HG02884 (cell line): ENCODE data around the gene SARDH.
"Not testable (repeated sequence)": the region's sequence is repeated elsewhere in the genome, so short reads cannot be mapped to it uniquely, and the experiment has no call there.

ENCODE experiments used
- ATAC-seq: cut with Tn5 transposase; IDR thresholded peaks from one replicate; pipeline ENCODE4 v1.9.1; 2021; ENCODE audit warnings: mild to moderate bottlenecking, moderate library complexity; ENCODE audit not compliant: unreplicated experiment

The SARDH gene

DNA sequence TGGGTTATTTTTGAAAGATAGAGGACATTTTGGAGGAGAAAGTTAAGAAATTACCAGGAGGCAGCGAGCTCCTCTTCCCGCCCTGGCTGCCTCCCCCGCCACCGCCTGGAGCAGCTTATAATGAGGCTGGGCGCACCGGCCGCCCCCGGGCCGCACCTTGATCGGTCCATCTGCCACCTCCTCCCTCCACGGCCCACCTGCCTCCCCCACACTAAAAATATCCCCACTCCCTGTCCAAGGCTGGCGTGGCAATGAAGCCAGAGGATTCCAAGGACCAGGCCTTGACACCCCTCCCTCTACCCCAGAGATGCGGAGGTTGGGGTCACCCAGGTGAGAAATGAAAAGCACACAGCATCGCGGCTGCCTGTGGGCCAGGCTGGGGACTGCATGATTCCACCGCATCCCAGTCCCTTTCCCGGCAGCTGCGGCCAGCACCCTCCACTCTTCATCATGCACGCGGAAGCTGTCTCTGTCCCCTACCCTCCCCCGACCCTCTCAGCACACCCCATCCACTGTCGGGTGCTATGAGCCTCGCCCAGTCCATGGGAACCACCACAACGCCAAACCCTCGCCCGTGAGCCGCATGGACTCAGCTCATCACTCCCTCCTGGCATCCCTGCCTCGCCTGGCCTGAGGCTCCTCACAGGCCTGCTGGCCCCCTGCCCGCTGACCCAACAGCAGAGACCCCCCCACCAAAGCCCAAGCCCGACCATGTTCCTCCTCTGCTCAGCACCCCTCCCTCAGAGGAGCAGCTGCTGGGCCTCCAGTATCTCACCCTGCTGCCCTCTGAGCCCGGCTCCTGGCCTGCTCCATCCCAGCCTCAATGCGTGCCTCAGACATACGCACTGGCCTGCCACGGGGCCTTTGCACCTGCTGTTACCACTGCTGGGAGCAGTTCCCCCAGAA, 50.0 kb downstream of the SARDH start:
- no peak for ATAC-seq

DNA sequence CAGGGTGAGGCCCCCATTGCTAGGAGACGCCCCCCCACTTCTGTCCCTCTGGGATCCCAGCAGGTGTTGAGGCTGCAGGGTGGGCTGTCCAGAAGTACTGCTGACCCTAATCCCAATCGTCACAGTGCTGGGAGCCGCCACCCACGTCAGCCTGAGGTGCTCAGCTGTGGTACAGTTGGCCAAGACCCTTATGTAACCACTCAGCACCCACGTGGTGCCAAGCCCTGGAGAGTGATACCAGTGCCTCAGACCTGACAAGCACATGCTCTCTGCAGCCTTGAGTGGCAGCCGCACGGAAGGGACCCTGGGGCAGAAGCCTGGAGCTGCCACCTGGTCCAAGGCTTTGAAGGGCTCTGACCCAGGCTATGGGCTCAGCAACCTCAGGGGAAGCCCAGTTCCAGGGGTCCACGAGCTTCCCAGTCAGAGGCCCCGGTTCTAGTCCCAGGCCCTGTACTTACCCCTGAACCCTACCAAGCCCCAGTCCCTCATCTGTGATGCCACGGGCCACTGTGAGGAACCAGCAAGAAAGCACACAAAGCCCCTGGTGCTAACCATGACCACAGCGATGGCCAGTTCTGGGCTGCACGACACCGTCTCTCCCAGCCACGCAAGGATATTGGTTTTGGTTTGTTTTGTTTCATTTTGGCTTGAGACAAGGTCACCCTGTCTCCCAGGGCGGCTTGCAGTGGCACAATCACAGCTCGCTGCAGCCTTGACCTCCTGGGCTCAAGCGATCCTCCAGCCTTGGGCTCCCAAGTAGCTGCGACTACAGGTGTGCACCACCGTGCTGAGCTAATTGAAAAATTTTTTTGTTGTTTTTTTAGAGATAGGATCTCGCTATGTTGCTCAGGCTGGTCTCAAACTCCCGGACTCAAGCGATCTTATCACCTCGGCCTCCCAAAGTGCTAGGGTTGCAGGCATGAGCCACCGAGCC, 51.2 kb downstream of the SARDH start:
- no peak for ATAC-seq

DNA sequence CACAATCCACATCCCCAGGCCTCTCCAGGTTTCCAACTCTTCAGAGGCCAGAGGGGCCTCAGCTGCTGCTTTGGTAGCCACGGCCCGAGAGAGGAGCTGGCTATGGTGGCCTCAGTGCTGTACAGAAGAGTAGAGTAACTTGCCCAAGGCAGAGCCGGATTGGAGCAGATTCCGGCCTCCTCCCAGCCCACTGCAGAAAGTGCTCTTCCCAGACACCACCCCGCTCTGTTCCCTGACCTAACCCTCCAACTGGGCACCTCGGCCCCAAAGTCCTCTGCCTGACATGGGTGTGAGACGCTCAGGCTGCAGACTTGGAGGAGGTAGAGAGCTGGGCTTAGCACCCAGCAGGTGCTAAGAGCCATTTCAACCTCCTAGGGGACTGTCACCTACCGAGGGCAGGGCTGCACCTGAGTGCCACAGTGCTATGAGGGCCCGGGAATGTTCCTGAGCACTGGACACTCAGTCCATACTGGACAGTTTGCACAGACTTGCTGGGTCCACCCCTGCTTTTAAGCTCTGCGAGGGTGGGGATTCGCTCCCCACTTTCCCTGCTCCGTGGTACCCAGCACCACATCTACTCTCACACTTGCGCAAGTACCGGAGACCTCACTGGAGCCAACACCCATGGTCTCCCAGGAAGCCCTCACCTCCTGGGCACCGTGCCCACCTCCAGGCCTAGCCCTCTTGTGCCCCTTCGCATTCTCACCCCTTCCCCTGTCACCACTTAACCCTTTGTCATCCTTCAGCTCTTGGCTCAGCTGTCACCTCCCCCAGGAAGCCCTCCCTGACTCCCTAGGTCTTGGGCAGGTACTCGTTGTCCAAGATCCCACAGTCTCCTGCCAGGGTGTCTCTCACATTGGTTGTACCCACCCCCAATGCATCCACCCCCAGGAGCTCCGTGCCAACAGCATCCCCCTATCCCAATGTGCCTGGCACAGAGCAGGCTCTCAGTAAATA, 52.2 kb downstream of the SARDH start:
- no peak for ATAC-seq

GRCh38 chr9:133684936-133685361, 53.2 kb downstream of the SARDH start:
- ATAC-seq, result no peak

DNA sequence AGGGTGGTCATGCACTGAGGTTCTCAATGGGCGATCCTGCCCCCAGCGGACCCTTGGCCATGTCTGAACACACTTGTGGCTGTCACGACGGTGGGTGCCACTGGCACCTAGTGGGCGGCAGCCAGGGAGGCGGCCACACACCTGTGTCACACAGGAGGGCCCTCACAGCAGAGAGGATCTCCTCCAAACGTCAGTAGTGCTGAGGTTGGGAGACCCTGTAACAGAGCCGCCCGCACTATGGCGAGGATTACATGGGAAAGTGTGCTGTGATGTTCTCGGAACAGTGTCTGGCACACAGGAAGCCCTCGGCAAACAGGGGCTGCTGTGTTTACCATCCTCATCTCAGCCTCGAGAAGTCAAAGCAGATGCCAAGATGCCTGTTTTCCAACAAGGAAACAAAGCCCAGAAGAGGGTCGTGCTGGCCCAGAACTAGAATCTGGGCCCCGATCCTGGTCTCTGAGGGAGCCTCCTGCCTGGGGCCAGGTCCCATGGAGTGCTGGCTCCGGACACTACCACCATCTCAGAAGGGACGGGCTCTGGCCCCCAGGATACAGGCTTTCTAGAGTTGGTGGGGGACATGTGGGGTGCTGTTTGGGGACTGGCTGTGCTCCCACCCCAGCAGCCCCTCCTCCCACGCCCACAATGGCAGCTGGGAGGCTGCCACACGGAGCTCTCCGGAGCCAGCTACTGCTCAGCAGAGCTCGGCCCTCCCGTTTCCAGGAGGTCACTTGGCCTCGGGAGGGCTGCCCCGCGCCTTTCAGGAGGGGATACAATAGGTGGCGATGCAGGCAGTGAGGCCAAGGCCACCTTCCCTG, 53.8 kb downstream of the SARDH start:
- no peak for ATAC-seq

GRCh38 chr9:133683586-133684120, 54.5 kb downstream of the SARDH start:
- no peak for ATAC-seq

- ATAC-seq, result no peak
Observed at GRCh38 chr9:133682818-133683585, 55.1 kb downstream of the SARDH start.

- ATAC-seq, result no peak
Observed at GRCh38 chr9:133681658-133682306, 56.4 kb downstream of the SARDH start.

DNA sequence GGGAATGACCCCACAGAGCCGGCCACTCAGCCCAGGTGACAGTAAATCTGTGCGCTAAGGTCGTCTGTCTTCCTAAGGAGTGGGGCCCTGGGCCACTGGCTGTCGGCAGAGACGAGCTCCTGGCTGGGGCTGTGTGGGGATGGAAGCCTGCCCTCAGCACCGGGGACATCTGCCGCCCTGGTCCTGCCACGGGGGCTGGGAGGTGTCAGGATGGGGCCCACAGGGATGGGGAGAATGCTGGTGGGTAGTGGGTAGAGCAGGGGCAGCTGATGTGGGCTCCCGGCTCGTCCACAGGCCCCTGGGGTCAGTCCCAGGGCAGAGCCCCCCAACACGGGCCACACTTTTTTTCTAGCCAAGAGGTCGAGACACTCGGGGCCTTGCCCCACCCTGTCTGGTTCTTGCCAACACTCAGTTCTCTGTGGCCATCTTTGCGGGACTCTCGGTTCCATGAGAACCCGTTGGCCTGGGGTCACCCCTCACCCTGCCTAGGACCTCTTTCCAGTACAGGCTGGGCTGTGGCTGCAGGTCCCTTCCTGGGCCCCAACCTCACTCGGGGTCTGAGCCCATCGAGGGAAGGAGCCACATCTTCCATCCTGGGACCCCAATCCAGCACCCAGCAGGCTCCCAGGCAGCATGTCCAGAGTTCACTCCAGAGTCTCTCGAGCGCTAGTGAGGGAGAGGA, 57.0 kb downstream of the SARDH start:
- ATAC-seq, result no peak

DNA sequence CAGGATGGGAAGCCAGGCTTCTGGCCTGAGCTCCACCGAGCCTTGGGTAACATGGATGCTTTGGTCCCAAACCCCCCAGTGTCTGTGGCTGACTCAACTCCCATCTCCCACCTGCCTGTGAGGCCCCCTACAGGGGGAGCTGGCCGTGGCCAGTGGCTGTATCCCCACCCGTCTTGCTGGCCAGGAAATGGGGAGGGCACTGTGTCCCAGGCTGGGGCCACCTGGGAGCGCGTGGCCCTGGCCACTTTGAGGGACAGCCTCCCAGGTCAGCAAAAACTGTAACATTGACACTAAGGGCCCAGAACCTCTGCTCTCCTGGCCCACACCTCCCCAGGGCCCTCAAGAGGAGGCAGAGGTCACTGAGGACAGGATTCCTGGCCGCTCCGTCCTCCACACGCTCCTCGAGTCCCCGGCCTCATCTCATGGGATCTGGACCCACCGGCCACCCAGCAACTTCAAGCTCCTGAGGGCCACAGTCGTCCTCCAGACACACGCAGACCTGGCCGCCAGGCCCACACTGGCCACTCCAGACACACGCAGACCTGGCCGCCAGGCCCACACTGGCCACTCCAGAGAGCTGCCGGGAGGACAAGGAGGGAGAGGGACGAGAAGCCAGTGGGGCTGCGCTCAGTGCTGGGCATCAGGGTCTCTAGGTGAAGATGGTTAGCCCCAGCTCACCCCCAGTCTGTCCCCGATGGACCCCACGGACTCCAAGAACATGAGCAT, 57.7 kb downstream of the SARDH start:
- no peak for ATAC-seq

- ATAC-seq, result no peak
Observed at GRCh38 chr9:133679466-133680061, 58.6 kb downstream of the SARDH start.

GRCh38 chr9:133679056-133679455, 59.1 kb downstream of the SARDH start:
- no peak for ATAC-seq

DNA sequence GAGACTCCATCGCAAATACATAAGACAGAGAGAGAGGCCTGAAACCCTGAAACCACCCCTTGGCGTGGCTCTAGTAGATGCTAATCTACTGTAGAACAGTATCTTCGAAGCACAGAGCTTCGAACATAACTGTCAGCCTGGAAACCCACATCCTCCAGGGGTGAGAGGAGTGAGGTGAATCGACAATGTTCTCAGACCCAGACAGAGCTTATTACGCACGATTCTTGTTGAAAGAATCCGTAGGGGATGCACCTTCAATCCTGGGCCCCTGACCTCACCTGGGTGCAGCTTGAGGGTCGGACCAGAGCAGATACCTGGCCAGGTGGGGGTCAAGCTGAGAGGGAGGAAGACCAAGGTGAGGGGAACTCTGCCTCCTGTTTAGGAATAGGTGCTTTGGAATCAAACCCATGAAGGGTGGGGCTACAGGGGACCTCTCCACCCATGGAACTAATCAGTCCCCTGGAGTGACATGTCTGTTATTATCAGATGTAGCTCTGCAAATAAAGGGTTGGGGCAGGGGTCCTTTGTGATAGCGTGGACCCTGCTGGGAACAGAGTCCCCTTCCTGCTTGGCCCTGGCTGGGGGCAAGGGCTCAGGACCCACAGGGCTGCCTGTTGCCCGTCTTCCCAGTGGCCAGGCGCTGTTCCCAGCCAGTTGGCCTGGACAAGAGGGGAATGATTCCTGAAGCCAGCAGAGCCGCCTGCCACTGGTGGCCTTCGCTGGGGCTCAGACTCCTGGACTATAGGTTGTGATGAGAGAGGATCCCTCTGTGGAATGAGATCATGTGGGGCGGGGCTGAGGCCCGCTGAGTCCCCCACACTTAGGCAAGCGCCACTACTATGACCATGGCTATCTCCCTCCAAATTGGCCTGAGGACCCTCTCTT, 60.8 kb downstream of the SARDH start:
- ATAC-seq, result no peak

GRCh38 chr9:133676450-133676849, 61.7 kb downstream of the SARDH start:
- no peak for ATAC-seq

- ATAC-seq, result not testable (repeated sequence)
Observed at GRCh38 chr9:133675796-133676195, 62.4 kb downstream of the SARDH start.

DNA sequence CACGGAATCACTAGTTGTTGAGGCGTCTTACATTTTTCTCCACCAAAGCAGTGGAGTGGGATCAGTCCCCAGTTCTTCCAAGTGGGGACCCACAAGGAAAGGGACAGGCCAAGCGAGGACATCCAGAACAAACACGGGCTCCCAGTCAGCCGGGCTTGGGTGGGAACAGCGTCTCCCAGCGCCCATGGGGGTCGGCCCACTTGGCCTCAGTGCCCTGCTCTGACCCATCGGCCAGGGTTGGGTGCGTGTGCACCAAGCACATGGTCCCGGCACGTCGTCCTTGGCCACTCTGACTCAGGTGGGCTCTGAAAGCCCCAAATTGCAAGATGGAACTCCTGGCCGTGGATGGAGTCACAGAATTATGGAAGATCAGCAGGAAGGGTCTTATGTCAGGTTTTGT, 64.1 kb downstream of the SARDH start:
- no peak for ATAC-seq
